ENCODE measurements around the gene ASIC4. TPM values are rescaled to one million over a fixed set of nuclear protein-coding genes. Genes with fewer than 3 reads are reported as not detected.

Gene ASIC4
- total RNA-seq, 1 experiment from 2014 or later = 0.79 TPM

Small RNA genes lying within 50 kb of the gene (microRNA-seq; reads per million reads assigned to microRNA genes)
- not detected for gene MIR3132 (ENCODE audit: borderline number of aligned reads)

Other genes starting within 250 kb of the ASIC4 start
- 36.1 to 42.8 TPM (median 40.3 TPM) in 3 replicates for gene DNAJB2, start 235.1 kb upstream of the ASIC4 start, total RNA-seq (2021)
- 3.8 to 5.7 TPM (median 5.2 TPM) in 3 replicates for gene PTPRN, start 205.1 kb upstream of the ASIC4 start, total RNA-seq (2021)
- gene RESP18, start 181.7 kb upstream of the ASIC4 start, total RNA-seq (2021) = not detected in 3 replicates
- 65.8 to 70.2 TPM (median 67.6 TPM) in 3 replicates for gene DNPEP, start 126.6 kb upstream of the ASIC4 start, total RNA-seq (2021)
- 1.6 to 3.5 TPM (median 2.8 TPM) in 3 replicates for gene DES, start 96.1 kb upstream of the ASIC4 start, total RNA-seq (2021)
- gene SPEG, start 79.6 kb upstream of the ASIC4 start, total RNA-seq (2021) = 55.3 to 62.7 TPM (median 57.8 TPM) in 3 replicates
- gene GMPPA, start 15.6 kb upstream of the ASIC4 start, total RNA-seq (2021) = 44.2 to 51.9 TPM (median 49.5 TPM) in 3 replicates
- 84.3 to 97.0 TPM (median 84.8 TPM) in 3 replicates for gene CHPF, start 29.3 kb downstream of the ASIC4 start, total RNA-seq (2021)
- 7.1 to 8.1 TPM (median 7.3 TPM) in 3 replicates for gene TMEM198, start 29.5 kb downstream of the ASIC4 start, total RNA-seq (2021)
- gene OBSL1, start 57.1 kb downstream of the ASIC4 start, total RNA-seq (2021) = 159 to 221 TPM (median 213 TPM) in 3 replicates
- gene INHA, start 57.8 kb downstream of the ASIC4 start, total RNA-seq (2021) = 1.1 to 1.8 TPM (median 1.4 TPM) in 3 replicates
- 31.3 to 39.9 TPM (median 31.9 TPM) in 3 replicates for gene STK11IP, start 83.4 kb downstream of the ASIC4 start, total RNA-seq (2021)
- gene SLC4A3, start 113.1 kb downstream of the ASIC4 start, total RNA-seq (2021) = 7.8 to 9.9 TPM (median 8.7 TPM) in 3 replicates

Measured in WTC11 (cell line).